Natural killer cell treated with Interleukin-12 subunit alpha and Interleukin-12 subunit beta and Interleukin-15 and Interleukin-18, amount 100 ng/mL, for 72 hours (primary cell): ENCODE results near the gene TMEM218. TPM values are rescaled to one million over a fixed set of nuclear protein-coding genes. Genes with fewer than 3 reads are reported as not detected.

Experiments used
- ATAC-seq, 2 donors: fragments of 150-1000 bp; cut with Tn5 transposase in 1 of 2; sonication (Bioruptor Pico), chemical (Tn5 transposase) in 1 of 2; 2 replicates each; pipeline ENCODE4 v1.10.0; 2021
- DNase-seq: peaks from one replicate; pipeline ENCODE4 v3.0.0; 2022; ENCODE audit warnings: low spot score
- H3K27ac Mint-ChIP-seq, 2 donors: 1 replicate in 1 of 2; 2 replicates in 1 of 2; pipeline ENCODE4 v1.8.0; 2022; ENCODE audit warnings: mixed read lengths in 2 of 2, mild to moderate bottlenecking in 1 of 2, moderate library complexity in 1 of 2
- H3K27me3 Mint-ChIP-seq, 2 donors: 1 replicate in 1 of 2; 2 replicates in 1 of 2; pipeline ENCODE4 v1.8.0; 2022; ENCODE audit warnings: mixed read lengths in 2 of 2
- H3K36me3 Mint-ChIP-seq: one replicate; pipeline ENCODE4 v1.8.0; 2022; ENCODE audit warnings: mixed read lengths
- H3K4me1 Mint-ChIP-seq, 2 donors: 1 replicate in 1 of 2; 2 replicates in 1 of 2; pipeline ENCODE4 v1.8.0; 2022; ENCODE audit warnings: low read depth in 2 of 2, mixed read lengths in 2 of 2, mild to moderate bottlenecking in 1 of 2
- H3K4me3 Mint-ChIP-seq: one replicate; pipeline ENCODE4 v1.8.0; 2022; ENCODE audit warnings: mixed read lengths
- H3K9me3 Mint-ChIP-seq: 2 replicates; pipeline ENCODE4 v1.8.0; 2022; ENCODE audit warnings: mixed read lengths
- total RNA-seq, 2 donors: library from RNA; stranded (reverse); gene quantifications; one replicate each; pipeline ENCODE4 v1.2.3, GENCODE V29; 2022

TMEM218 gene
- 10 to 100 TPM; 14.2 to 19.7 TPM for total RNA-seq

DNA sequence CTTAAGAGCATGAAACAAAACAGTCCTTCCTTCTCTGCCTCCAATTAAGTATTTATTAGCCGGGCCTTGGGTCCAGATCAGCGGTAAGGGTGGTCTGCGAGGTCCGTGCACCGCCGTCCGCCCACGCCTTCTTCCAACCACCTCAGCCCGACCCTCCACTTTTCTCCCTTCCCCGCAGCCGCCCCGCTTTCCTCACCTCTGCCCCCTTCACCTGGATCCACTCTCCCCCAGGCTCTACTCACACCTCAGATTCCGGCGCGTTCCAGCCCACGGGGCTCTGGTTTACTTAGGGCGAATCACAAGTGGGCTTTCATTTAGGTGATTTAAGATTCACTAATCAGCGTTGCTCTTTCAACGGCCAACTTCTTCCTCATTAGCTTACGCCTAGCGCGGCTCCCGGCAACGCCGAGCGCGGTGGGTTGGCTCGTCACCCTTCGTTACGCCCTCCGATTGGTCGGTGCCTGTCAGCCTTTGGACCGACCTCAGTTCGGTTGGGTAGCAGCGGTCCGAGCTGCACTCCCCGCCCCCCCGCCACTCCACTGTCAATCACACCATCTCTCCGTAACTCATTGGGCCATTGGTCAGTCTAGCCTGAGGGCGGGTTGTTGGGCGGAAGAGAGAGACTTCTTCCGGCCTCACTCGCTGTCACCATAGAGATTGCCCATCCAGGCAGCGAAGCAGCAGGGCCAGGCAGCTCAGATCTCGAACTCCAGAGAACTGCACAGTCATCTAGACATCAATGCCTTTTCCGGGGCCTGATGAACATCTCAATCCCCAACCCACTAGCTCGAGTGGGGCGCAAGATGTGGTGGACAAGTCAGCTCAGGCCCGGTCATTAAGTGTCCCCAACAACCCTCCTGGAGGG lies at the start of gene TMEM218:
Gene TMEM218, minus strand, starts transcription at position 284 of the 865 bp plus-strand sequence. CDS start 9,385 bp downstream, outside the sequence.
- peak; percentile 98 for DNase-seq
- H3K27ac Mint-ChIP-seq: peak within 1 kb of the TSS; percentile 95 to 96
- no peaks in the 10 kb centered on the region for H3K36me3 Mint-ChIP-seq
- peak within 1 kb of the TSS; percentile 98 for H3K4me3 Mint-ChIP-seq
- peak; percentile 98 to 100 for ATAC-seq
- H3K4me1 Mint-ChIP-seq: peaks cover 19 to 21% of the 10 kb centered on the region in 2 donors
- H3K27me3 Mint-ChIP-seq: peaks cover under 1 to 2% of the 10 kb centered on the region in 2 donors
- H3K9me3 Mint-ChIP-seq: peaks cover 4% of the 10 kb centered on the region

DNA sequence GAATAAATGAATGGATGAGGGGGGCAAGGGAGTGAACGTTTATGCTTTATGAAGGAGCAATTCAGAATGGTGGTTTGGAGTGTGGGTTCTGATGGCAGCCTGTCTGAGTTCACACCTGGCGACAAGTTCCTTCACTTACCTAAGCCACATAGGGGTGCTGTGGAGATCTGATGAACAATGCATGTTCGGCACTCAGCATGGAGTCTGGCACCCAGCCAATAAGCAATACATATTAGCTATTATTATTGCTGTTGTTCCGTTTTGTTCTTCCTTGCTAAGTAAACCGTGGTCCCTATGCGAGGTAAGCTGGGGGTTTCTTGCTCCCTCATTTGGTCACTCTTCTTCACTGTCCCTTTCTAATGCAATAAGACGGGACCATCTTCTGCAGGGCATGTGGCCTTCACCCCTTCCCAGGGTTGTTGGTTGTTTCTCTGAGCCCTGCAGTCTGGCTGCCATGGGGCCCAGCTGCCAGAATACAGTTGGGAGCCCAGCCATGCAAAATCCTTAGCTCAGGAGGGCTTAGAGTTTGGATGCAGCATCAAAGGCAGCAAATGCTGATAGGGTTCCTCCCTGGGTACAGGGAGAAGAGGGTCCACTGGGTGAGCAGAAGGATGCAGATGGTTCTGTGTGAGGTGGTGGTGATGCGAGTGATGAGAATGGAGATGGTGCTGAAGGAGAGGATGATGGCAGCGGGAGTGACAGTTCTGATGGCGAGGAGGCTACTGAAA lies 46.7 kb upstream of the TMEM218 start:
- Mint-ChIP-seq H3K4me1 (no peaks in the 10 kb centered on the region), H3K4me3 (no peak overlapping the region), H3K9me3 (no peaks in the 10 kb centered on the region), H3K27me3 (peaks cover 49 to 78% of the 10 kb centered on the region in 2 donors), H3K27ac (no peak overlapping the region), H3K36me3 (peaks cover 4% of the 10 kb centered on the region)
- ATAC-seq (no peak), DNase-seq (no peak)

DNA sequence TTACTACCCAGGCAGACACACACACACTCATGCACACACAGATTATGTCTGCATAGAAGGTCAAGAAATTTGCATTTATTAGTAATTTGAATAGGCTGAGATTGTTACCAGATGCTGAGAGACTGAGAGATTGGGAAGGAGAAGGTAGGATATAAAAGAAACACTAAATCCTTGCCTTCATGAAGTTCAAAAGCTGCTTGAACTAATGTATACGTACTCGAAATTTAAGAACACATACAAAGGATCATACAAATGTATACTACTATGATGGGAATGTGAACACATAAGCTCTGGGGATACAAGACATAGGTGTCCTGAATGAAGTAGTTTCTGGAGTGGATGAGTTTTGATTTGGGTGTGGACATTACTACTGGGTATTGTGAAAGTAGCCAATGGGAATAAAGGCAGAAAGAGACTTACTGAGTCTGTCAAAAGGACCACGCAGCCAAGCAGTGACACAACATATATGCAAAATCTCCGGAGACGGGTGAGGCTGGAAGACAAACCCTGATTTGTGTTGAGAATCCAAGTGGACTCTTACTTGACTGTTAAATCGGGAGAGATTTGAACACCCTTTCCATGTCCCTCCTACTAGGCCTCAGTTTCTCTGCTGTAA lies 45.8 kb upstream of the TMEM218 start:
- DNase-seq (no peak), ATAC-seq (no peak)
- peaks cover 4% of the 10 kb centered on the region for H3K36me3 Mint-ChIP-seq
- no peak overlapping the region for H3K4me3 Mint-ChIP-seq
- no peak overlapping the region for H3K27ac Mint-ChIP-seq
- H3K4me1 Mint-ChIP-seq: no peaks in the 10 kb centered on the region
- H3K27me3 Mint-ChIP-seq: peaks cover 45 to 74% of the 10 kb centered on the region in 2 donors
- H3K9me3 Mint-ChIP-seq: no peaks in the 10 kb centered on the region

DNA sequence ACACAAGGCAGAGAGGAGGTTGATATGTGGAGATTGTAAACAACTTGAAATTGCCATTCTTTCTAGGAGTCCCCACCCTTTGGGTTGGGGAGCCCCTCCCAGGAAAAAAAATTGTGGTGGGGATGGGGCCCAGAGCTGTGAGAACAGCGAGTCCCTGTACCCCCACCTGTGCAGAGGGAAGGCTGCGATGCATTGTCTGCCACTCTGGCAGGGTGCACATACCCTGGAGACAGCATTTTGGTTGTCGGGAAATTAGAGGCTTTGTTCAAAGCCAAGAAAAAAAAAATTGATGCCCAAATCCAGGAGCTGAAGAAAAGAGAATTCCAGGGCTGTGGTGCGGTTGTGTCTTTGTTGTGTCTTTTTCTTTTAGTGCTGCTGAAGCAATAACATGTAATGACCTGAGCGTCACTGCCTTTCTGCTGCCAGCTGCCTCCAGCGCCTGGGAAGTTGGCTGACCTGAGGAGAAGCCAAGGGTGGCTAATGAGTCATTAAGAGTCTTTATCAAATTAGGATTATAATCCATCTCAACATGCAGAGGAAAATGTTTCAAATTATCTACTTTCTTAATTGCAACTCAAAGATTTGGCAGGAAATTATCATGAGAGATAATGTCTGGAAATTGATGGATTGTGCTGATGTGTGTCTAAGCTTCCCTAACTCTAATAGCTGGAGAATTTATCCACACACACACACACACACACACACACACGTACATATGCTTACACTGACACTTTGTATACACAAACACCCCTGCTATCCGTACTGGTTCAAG lies 45.1 kb upstream of the TMEM218 start:
- Mint-ChIP-seq H3K4me3 (no peak overlapping the region), H3K36me3 (peaks cover 4% of the 10 kb centered on the region), H3K4me1 (no peaks in the 10 kb centered on the region), H3K27me3 (peaks cover 41 to 72% of the 10 kb centered on the region in 2 donors), H3K9me3 (no peaks in the 10 kb centered on the region), H3K27ac (no peak overlapping the region)
- ATAC-seq (no peak), DNase-seq (no peak)

DNA sequence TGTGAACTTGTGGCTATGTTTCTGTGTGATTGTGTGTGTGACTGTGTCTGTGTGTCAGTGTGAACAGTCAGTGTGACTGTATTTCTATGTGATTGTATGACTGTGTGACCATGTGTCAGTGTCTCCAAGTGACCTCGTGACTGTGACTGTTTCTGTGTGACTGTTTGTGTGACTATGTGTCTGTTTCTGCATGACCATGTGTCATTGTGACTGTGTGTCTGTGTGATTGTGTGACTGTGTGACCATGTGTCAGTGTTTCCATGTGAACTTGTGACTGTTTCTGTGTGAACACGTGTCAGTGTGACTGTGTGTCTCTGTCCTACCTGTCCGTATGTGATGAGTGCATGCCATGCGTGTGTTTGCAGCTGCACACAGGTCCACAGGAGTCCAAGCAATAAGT lies 44.3 kb upstream of the TMEM218 start:
- Mint-ChIP-seq H3K9me3 (no peaks in the 10 kb centered on the region), H3K4me1 (no peaks in the 10 kb centered on the region), H3K27me3 (peaks cover 39 to 69% of the 10 kb centered on the region in 2 donors), H3K27ac (no peak overlapping the region), H3K4me3 (no peak overlapping the region), H3K36me3 (peaks cover 4% of the 10 kb centered on the region)
- no peak for ATAC-seq
- DNase-seq: no peak

DNA sequence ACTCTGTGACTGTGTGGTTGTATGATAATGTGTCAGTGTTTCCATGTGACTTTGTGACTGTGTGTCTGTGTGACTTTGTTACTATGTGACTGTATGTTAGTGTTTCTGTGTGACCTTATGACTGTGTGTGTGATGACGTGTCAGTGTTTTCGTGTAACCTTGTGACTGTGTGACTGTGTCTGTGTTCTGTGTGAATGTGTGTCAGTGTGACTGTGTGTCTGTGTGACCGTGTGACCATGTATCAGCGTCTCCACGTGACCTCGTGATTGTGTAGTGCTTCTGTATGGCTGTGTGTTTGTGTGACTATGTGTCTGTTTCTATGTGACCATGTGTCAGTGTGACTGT lies 43.6 kb upstream of the TMEM218 start:
- DNase-seq (no peak), ATAC-seq (no peak)
- Mint-ChIP-seq H3K36me3 (peaks cover 4% of the 10 kb centered on the region), H3K27me3 (peaks cover 36 to 64% of the 10 kb centered on the region in 2 donors), H3K27ac (no peak overlapping the region), H3K4me3 (no peak overlapping the region), H3K9me3 (no peaks in the 10 kb centered on the region), H3K4me1 (no peaks in the 10 kb centered on the region)

DNA sequence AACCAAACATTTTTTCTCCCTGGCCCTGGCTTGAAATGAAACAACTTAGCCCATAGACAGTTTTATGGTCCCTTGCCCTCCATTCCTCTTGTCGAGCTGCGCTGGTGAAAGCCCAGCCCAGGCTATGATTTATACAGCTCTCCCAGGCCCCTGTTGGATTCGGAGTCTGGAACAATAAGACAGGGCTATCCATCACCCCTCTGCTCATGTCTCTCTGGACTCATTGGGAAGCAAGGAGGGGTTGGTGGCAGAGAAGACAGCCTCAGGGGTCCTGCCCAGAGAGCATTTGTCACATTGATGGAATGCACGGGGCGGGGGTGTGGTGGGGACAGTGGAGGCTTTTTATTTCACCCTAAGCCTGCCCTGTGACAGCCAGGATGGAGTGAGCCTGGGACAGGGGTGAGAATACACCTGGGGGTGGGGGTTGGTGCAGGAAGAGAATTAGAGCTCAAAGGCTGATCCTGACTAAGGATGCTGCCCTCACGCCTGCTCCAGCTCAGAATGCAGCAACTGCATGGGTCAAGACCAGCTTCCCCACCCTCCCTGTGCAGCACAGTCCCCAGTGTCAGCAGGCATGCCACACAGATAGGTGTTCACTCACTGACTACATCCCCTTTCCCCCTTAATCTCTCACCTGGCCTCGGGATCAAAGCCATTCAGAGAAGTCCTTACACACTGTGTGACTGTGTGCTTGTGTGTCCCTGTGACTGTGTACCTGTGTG lies 43.1 kb upstream of the TMEM218 start:
- peaks cover 38 to 68% of the 10 kb centered on the region in 2 donors for H3K27me3 Mint-ChIP-seq
- ATAC-seq: peak in 1 of 2 donors; percentile 15
- H3K27ac Mint-ChIP-seq: no peak overlapping the region

DNA sequence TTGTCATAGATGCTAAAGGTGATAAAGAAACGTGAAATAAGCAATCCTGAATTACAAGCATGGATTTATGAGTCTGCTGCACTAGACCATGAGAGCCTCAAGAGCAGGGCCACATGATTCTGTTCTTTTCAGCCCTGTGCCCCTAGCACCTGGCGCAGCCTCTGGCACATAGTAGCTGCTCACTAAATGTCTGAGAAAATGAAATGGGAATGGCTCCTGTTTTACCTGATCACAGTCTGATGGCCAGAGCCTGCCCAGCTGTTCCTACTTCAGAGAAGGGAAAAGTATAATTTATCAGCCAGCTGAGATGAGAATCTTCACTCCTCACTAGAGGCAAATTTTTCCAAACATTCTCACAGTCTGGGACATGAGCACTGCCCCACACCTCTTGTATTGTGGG lies 42.4 kb upstream of the TMEM218 start:
- Mint-ChIP-seq H3K4me1 (no peaks in the 10 kb centered on the region), H3K9me3 (no peaks in the 10 kb centered on the region), H3K4me3 (no peak overlapping the region), H3K27me3 (peaks cover 36 to 67% of the 10 kb centered on the region in 2 donors), H3K36me3 (peaks cover 4% of the 10 kb centered on the region), H3K27ac (no peak overlapping the region)
- DNase-seq (no peak), ATAC-seq (no peak)

More for the DNA sequence above, 43.1 kb upstream of the TMEM218 start:
- Mint-ChIP-seq H3K4me1 (no peaks in the 10 kb centered on the region), H3K4me3 (no peak overlapping the region), H3K9me3 (no peaks in the 10 kb centered on the region), H3K36me3 (peaks cover 4% of the 10 kb centered on the region)
- DNase-seq: no peak

DNA sequence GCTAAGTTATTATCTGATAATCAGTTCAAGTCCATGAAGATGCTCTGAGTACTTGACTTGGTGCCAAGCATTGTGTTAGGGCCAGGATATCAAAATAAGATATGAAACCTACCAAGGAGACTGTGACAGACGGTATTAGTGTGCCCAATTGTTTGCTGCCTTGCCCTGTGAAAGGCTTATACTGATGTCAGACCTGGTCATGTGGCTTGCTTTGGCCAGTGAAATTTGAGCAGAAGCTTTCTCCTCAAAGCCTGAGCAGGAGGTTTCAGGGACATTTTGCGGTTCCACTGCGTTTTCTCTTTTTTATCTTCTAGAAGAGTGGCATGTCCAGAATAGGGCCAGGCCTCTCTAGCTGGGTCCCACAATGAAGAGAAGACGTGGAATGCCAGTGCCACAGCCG lies 37.3 kb upstream of the TMEM218 start:
- Mint-ChIP-seq H3K36me3 (no peaks in the 10 kb centered on the region), H3K4me3 (no peak overlapping the region), H3K4me1 (no peaks in the 10 kb centered on the region), H3K9me3 (no peaks in the 10 kb centered on the region), H3K27me3 (peaks cover 25 to 41% of the 10 kb centered on the region in 2 donors), H3K27ac (no peak overlapping the region)
- ATAC-seq (no peak), DNase-seq (no peak)

DNA sequence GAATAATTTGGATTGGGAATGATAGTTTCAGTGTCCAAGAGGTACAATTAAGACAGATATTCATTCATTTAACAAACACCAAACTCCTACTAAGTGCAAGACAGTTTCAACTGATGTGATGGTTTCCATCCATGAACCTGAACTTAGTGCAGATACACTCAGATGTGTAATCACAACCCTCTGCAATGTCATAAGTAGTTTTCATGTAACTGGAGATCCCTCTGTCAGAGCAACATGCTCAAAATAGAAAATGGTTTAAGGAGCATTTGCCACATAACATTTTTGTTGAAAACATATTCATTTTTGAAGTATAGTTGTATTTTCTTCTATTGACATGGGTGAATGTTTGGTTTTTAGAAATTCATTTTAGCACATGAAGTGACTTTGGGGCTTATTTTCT lies 36.6 kb upstream of the TMEM218 start:
- DNase-seq: no peak
- Mint-ChIP-seq H3K4me1 (no peaks in the 10 kb centered on the region), H3K9me3 (no peaks in the 10 kb centered on the region), H3K36me3 (no peaks in the 10 kb centered on the region), H3K27ac (no peak overlapping the region), H3K27me3 (peaks cover 21 to 39% of the 10 kb centered on the region in 2 donors), H3K4me3 (no peak overlapping the region)
- ATAC-seq: no peak

DNA sequence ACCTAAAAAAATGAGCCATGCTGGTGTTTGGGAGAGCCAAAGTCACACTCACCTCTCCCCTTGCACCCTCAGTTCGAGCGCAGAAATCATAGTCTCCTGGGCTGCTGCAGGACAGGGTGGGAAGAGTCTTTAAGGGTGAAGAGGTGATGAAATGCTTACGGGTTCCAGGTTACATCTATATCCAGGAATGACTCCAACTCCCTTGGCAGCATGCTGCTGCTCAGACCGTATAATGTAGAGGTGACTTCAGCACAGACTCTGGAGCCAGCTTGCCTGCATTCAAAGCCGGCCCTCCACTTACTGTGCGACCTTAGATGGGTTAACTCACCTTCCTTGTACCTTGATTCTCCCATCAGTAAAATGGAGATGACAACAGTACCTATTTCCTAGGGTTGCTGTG lies 35.9 kb upstream of the TMEM218 start:
- no peak for ATAC-seq
- DNase-seq: no peak
- Mint-ChIP-seq H3K4me3 (no peak overlapping the region), H3K27me3 (peaks cover 19 to 38% of the 10 kb centered on the region in 2 donors), H3K27ac (no peak overlapping the region), H3K36me3 (no peaks in the 10 kb centered on the region), H3K4me1 (no peaks in the 10 kb centered on the region), H3K9me3 (no peaks in the 10 kb centered on the region)

DNA sequence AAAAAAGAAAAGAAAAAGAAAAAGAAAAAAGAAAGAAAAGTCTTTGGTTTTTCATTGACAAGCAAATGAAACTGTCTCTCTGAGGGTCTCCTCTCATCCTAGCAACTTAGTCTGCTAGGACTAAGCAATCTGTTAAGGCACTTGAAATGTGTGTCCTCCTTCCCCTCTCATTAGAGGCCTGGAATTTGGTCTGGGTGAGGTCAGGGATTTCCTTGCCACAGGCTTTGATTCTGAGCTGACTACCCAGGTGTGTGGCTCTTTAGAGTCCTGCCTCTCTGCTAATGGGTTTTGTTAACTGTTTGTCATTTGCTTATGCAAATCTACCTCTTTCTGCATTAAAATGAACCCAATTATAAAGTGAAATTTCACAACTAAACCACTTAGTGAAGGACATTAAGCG lies 34.8 kb upstream of the TMEM218 start:
- H3K27me3 Mint-ChIP-seq: peaks cover 23 to 42% of the 10 kb centered on the region in 2 donors
- no peaks in the 10 kb centered on the region for H3K9me3 Mint-ChIP-seq
- H3K4me1 Mint-ChIP-seq: peaks cover 4 to 5% of the 10 kb centered on the region in 2 donors
- no peaks in the 10 kb centered on the region for H3K36me3 Mint-ChIP-seq
- no peak overlapping the region for H3K4me3 Mint-ChIP-seq
- DNase-seq: no peak
- H3K27ac Mint-ChIP-seq: no peak overlapping the region
- ATAC-seq: no peak
